ENCODE data around the gene TMPRSS9. TPM values are rescaled to one million over a fixed set of nuclear protein-coding genes. Genes with fewer than 3 reads are reported as not detected.

TMPRSS9 gene
- total RNA-seq, 1 experiment from 2014 or later: not detected

GRCh38 chr19:2420490-2420889 lies 60.4 kb downstream of the TMPRSS9 start:
- no peak for DNase-seq (ENCODE audit: low read depth)

GRCh38 chr19:2421581-2422306 lies 61.7 kb downstream of the TMPRSS9 start:
- no peak for DNase-seq (ENCODE audit: low read depth)

- no peak for DNase-seq (ENCODE audit: low read depth)
Observed at GRCh38 chr19:2423071-2423914, 63.2 kb downstream of the TMPRSS9 start.

GRCh38 chr19:2423915-2424685 lies 64.0 kb downstream of the TMPRSS9 start:
- no peak for DNase-seq (ENCODE audit: low read depth)

GRCh38 chr19:2424686-2425621 lies 64.9 kb downstream of the TMPRSS9 start:
- no peak for DNase-seq (ENCODE audit: low read depth)

- DNase-seq (ENCODE audit: low read depth): no peak
Observed at GRCh38 chr19:2425622-2426581, 65.8 kb downstream of the TMPRSS9 start.

- DNase-seq (ENCODE audit: low read depth): peak; percentile 24
Observed at GRCh38 chr19:2426611-2427428, 66.8 kb downstream of the TMPRSS9 start.

- DNase-seq (ENCODE audit: low read depth): peak; percentile 94
Observed at GRCh38 chr19:2427429-2428320, 67.6 kb downstream of the TMPRSS9 start, which contains the start of gene TIMM13. Gene TIMM13 (minus strand): TSS chr19:2427586. CDS start chr19:2427533, 53 bp downstream.

GRCh38 chr19:2428321-2428690 lies 68.2 kb downstream of the TMPRSS9 start:
- peak; percentile 24 for DNase-seq (ENCODE audit: low read depth)

GRCh38 chr19:2428756-2429711 lies 69.0 kb downstream of the TMPRSS9 start:
- no peak for DNase-seq (ENCODE audit: low read depth)

- no peak for DNase-seq (ENCODE audit: low read depth)
Observed at GRCh38 chr19:2429917-2430535, 70.0 kb downstream of the TMPRSS9 start.

- no peak for DNase-seq (ENCODE audit: low read depth)
Observed at GRCh38 chr19:2431318-2432055, 71.4 kb downstream of the TMPRSS9 start.

GRCh38 chr19:2432131-2432848 lies 72.2 kb downstream of the TMPRSS9 start:
- DNase-seq (ENCODE audit: low read depth): no peak

GRCh38 chr19:2433854-2434253 lies 73.8 kb downstream of the TMPRSS9 start:
- no peak for DNase-seq (ENCODE audit: low read depth)

- no peak for DNase-seq (ENCODE audit: low read depth)
Observed at GRCh38 chr19:2434267-2434666, 74.2 kb downstream of the TMPRSS9 start.
